GM19239 (cell line): Measurements from ENCODE around the gene SPSB1.

ENCODE experiments used
- DNase-seq: peaks from one replicate; pipeline ENCODE4 v3.0.0; 2011; ENCODE audit warnings: low spot score; ENCODE audit not compliant: insufficient read length
- FAIRE-seq: peaks from 2 replicates; lab custom pipeline; 2011; peaks lifted over from hg19 to GRCh38; lab: Jason Lieb, UNC

Gene SPSB1

GRCh38 chr1:9338397-9339246 is 45.9 kb downstream of the SPSB1 start:
- FAIRE-seq, result no peak
- DNase-seq, result no peak

- FAIRE-seq (no peak), DNase-seq (no peak)
Measured at GRCh38 chr1:9340172-9340854, 47.6 kb downstream of the SPSB1 start.

GRCh38 chr1:9340864-9341263 is 48.2 kb downstream of the SPSB1 start:
- FAIRE-seq (no peak), DNase-seq (no peak)

GRCh38 chr1:9341301-9341845 is 48.7 kb downstream of the SPSB1 start:
- FAIRE-seq (no peak), DNase-seq (no peak)

GRCh38 chr1:9343269-9343668 is 50.6 kb downstream of the SPSB1 start:
- no peak for DNase-seq
- no peak for FAIRE-seq

GRCh38 chr1:9344426-9345200 is 51.9 kb downstream of the SPSB1 start:
- no peak for DNase-seq
- no peak for FAIRE-seq

- FAIRE-seq (no peak), DNase-seq (no peak)
Measured at GRCh38 chr1:9345471-9345870, 52.8 kb downstream of the SPSB1 start.

- no peak for FAIRE-seq
- DNase-seq, result no peak
Measured at GRCh38 chr1:9345922-9346321, 53.2 kb downstream of the SPSB1 start.

- DNase-seq (no peak), FAIRE-seq (no peak)
Measured at GRCh38 chr1:9346566-9346965, 53.9 kb downstream of the SPSB1 start.

- FAIRE-seq (no peak), DNase-seq (no peak)
Measured at GRCh38 chr1:9347095-9347850, 54.6 kb downstream of the SPSB1 start.

- DNase-seq, result no peak
- no peak for FAIRE-seq
Measured at GRCh38 chr1:9349331-9349851, 56.7 kb downstream of the SPSB1 start.

- FAIRE-seq, result no peak
- DNase-seq, result no peak
Measured at GRCh38 chr1:9350013-9350908, 57.6 kb downstream of the SPSB1 start.

- no peak for FAIRE-seq
- DNase-seq, result no peak
Measured at GRCh38 chr1:9350960-9351359, 58.3 kb downstream of the SPSB1 start.

- no peak for FAIRE-seq
Measured at GRCh38 chr1:9351654-9352271, 59.1 kb downstream of the SPSB1 start.

GRCh38 chr1:9352377-9353134 is 59.9 kb downstream of the SPSB1 start:
- DNase-seq, result no peak
- no peak for FAIRE-seq

More at GRCh38 chr1:9351654-9352271, 59.1 kb downstream of the SPSB1 start:
- DNase-seq, result no peak

- DNase-seq (no peak), FAIRE-seq (no peak)
Measured at GRCh38 chr1:9355503-9355902, 62.8 kb downstream of the SPSB1 start.

- FAIRE-seq, result no peak
- no peak for DNase-seq
Measured at GRCh38 chr1:9356021-9356420, 63.3 kb downstream of the SPSB1 start.
